SK-N-SH (cell line): ENCODE measurements around the gene AP3S2.

ENCODE experiments used
- EP300 ChIP-seq, 2 experiments: IDR thresholded peaks; 2 replicates each; pipeline versions ENCODE4 v1.4.0 to v1.6.1; 2012; ENCODE audit warnings: borderline replicate concordance in 1 of 2, low read depth in 1 of 2, low read length in 1 of 2
- EZH2phosphoT487 ChIP-seq: fragments of 200-600 bp; sonication (generic); IDR thresholded peaks from 2 replicates; pipeline ENCODE4 v1.6.1; 2017; ENCODE audit warnings: low read depth, mixed run types, mild to moderate bottlenecking, antibody characterized with exemption, moderate library complexity, borderline replicate concordance
- GABPA ChIP-seq: IDR thresholded peaks from 2 replicates; pipeline ENCODE4 v1.4.0; 2012; ENCODE audit warnings: low read depth, mild to moderate bottlenecking
- POLR2AphosphoS5 ChIP-seq: IDR thresholded peaks from 2 replicates; pipeline ENCODE4 v1.6.1; 2012; ENCODE audit warnings: low read depth, low read length
- RAD21 ChIP-seq: IDR thresholded peaks from 2 replicates; pipeline ENCODE4 v1.6.1; 2012; ENCODE audit warnings: mild to moderate bottlenecking, low read length
- RCOR1 ChIP-seq: fragments of 150-350 bp; IDR thresholded peaks from 2 replicates; pipeline ENCODE4 v1.6.1; 2017; ENCODE audit warnings: antibody characterized with exemption, low read length
- REST ChIP-seq: IDR thresholded peaks from 2 replicates; pipeline ENCODE4 v1.6.1; 2012; ENCODE audit warnings: mild to moderate bottlenecking, low read depth, low read length, moderate library complexity
- TF ChIP-seq, protein P1 (sequence below): fragments of 200-600 bp; sonication (generic); IDR thresholded peaks from 2 replicates; pipeline ENCODE4 v1.6.1; 2017; ENCODE audit warnings: antibody characterized with exemption, mild to moderate bottlenecking, moderate library complexity

- TF ChIP-seq EZH2phosphoT487 (no peak), EP300 (IDR thresholded peaks at IDR 0.05; ENCODE audit: borderline replicate concordance in 1 of 2, low read depth in 1 of 2, low read length in 1 of 2) (peak in 1 of 2 experiments; percentile 71; a peak in 1 of 4 replicates), REST (no peak), POLR2AphosphoS5 (peak; percentile 61; the same call in 1 of the 2 replicates), RAD21 (no peak), GABPA (no peak), RCOR1 (no peak)
- TF ChIP-seq, protein P1, sequence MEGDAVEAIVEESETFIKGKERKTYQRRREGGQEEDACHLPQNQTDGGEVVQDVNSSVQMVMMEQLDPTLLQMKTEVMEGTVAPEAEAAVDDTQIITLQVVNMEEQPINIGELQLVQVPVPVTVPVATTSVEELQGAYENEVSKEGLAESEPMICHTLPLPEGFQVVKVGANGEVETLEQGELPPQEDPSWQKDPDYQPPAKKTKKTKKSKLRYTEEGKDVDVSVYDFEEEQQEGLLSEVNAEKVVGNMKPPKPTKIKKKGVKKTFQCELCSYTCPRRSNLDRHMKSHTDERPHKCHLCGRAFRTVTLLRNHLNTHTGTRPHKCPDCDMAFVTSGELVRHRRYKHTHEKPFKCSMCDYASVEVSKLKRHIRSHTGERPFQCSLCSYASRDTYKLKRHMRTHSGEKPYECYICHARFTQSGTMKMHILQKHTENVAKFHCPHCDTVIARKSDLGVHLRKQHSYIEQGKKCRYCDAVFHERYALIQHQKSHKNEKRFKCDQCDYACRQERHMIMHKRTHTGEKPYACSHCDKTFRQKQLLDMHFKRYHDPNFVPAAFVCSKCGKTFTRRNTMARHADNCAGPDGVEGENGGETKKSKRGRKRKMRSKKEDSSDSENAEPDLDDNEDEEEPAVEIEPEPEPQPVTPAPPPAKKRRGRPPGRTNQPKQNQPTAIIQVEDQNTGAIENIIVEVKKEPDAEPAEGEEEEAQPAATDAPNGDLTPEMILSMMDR: no peak
Observed at GRCh38 chr15:89845305-89845893, 48.4 kb downstream of the AP3S2 start.
